CD4-positive, alpha-beta T cell treated with Interleukin-10 for 1 hour (primary cell): ENCODE results near the gene FAM181A.

Experiments
- DNase-seq: peaks from one replicate; pipeline ENCODE4 v3.0.0-alpha.2; 2020

FAM181A gene

GRCh38 chr14:93952829-93953228 lies 25.7 kb downstream of the FAM181A start:
- no peak for DNase-seq

GRCh38 chr14:93953263-93953662 lies 26.1 kb downstream of the FAM181A start:
- no peak for DNase-seq

- no peak for DNase-seq
Observed at GRCh38 chr14:93953739-93954515, 26.8 kb downstream of the FAM181A start.

DNA sequence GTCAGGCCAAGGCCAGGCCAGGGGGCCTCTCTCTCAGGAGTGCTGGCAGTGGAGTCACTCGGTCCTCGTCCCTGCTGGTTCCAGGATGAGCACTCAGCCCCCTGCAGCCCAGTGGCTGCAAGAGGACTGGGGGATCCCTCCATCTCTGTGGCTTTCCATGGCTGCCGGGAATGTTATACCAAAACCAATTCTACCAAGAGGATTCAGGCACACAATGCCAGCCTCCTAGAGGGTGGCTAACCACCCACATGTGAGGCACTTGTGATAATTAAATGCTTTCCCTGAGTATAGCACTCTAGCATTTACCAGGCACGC lies 27.3 kb downstream of the FAM181A start:
- DNase-seq, result no peak

DNA sequence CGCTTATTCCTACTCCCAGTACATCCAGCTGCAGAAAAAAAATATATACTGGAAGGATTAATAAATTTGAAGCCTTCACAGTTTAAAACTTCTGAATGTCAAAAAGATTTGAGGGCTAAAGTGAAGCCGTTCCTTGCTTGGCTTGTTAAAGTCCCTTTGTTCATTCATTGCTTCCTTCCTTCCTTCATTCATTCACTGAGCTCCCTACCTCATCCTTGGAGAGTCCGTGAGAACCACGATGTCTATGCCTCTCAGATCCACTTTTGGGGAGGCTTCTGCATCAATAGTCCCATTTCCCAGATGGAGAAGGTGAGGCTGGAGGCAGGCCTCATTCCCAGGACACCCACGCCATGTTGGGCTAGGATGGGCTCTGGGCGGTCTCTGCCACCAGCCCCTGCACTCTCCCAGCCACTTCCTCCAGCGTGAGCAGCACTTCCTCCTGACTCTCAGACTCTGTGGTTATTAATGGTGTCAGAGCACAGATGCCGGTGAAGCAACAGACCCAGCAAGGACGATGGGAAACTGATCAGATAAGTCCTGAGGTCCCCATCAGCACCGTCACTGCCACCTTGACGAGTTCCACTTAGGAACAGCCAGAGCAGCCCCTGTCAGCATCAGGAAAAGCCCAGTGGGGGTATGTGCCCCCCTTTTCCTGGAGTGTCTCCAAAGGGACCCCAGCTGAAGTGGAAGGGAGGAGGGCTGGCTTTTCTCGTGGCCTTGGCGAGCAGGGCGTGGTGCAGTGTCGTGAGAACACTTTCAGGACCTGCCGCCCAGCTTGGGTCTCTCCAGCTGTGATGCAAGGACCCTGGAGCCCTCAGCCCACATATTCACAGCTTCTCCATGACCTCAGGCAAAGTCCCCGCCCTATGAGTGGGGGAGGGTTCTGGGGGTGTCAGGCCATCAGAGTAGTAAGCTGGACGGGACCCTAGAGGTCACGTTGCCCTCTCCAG lies 28.0 kb downstream of the FAM181A start:
- peak; percentile 72 for DNase-seq

DNA sequence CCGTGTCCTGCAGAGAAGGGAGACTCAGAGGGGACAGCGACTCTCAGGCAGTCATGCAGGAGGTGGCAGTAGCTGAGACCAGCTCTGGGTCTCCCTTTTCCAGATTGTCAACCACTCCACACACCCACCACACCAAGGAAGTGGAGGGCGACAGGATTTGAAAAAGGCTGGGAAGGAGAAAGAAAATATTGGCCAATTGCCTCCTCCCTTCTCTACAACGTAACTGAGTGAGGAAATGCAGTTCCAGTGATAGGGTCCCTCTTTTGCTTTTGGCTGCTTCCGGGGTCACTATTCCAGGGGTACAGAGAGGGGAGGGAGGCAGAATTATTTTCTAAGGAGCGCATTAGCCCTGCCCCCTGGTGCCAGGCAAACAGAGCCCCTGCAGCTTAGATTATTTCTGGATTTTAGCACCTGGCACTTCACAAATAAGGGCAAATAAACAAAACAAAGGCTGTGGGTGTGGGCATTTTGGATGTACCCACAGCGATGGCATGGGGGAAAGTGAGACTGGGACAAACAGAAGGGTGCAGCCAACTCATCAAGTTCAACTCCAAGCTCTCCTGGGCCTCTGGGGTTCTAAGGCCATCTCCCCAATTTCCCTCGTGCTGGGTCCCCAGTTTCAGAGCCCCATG lies 28.8 kb downstream of the FAM181A start:
- DNase-seq, result no peak

DNA sequence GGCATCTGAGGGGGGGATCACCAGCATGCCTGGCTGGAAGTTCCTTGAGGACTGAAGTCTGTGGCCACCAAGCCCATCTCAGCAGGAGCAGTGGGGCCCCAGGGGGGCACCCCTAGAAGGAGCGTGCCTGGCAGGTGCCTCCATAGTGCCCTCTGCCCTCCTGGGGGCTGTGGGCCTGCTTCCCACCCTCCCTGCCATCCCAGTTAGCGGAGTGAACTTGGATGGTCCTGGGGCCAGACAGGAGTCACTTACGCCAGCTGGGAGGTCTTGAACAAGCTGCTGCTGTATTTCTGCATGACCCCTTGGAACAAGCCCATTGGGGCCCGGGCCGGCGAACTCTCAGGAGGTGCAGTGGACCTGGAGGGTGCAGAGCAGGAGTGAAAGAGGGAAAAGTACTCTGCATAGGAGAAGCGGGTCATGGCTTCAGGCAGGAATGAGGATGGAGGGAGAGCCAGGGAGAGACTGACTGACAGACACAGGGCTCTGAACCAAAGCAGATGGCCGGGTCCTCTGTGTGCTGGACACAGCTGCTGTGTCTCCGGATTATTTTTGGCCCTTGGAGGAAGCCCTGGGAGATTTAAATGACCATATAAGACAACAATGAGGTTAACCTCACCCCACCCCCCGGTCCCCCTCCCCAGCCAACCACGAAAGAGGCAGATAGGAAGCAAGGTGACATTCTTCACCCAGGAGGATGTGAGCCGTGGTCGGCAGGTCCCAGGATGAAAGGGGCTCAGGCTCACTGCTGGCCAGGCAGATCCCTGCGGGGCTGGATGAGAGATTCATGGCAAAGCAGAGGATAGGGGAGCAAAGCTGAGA lies 29.6 kb downstream of the FAM181A start:
- no peak for DNase-seq

GRCh38 chr14:93957333-93957710 lies 30.2 kb downstream of the FAM181A start:
- DNase-seq, result no peak

DNA sequence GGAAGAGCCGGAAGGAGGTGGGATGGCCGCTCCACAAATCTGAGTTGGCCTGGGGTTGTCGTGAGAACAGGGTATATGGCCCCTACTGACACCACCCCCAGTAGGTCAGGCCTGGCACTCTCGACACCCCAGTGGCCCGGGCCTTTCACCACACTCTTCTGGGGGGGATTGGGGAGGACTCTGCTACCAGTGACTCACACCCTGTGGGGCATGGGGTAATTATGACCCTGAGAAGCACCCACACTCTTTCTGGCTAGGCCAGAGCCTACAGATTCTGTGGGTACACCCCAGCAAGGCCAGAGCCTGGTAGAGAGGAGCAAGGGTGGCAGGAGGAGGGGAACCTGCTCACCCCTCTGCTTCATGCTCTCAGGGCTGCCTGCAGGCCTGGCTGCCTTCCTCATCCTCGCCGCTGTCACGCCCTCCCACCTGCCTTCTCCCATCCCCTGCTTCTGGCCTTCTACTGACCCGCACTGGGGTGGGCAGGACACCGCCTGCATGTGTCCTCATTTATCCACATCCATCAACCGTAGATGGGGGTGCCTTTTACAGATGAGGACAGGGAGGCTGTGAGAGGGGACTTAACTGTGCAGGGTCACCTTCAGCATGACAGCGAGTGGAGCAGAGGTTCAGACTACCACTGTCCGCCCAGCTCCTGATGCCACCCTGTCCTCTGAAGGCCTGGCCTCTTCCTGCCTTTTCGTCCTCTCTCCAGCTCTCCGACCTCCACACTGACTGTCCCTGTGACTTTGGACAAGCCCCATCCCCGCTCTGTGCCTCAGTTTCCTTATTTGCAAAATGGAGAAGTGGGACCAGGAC lies 30.8 kb downstream of the FAM181A start:
- no peak for DNase-seq

GRCh38 chr14:93958567-93959238 lies 31.6 kb downstream of the FAM181A start:
- DNase-seq, result no peak

DNA sequence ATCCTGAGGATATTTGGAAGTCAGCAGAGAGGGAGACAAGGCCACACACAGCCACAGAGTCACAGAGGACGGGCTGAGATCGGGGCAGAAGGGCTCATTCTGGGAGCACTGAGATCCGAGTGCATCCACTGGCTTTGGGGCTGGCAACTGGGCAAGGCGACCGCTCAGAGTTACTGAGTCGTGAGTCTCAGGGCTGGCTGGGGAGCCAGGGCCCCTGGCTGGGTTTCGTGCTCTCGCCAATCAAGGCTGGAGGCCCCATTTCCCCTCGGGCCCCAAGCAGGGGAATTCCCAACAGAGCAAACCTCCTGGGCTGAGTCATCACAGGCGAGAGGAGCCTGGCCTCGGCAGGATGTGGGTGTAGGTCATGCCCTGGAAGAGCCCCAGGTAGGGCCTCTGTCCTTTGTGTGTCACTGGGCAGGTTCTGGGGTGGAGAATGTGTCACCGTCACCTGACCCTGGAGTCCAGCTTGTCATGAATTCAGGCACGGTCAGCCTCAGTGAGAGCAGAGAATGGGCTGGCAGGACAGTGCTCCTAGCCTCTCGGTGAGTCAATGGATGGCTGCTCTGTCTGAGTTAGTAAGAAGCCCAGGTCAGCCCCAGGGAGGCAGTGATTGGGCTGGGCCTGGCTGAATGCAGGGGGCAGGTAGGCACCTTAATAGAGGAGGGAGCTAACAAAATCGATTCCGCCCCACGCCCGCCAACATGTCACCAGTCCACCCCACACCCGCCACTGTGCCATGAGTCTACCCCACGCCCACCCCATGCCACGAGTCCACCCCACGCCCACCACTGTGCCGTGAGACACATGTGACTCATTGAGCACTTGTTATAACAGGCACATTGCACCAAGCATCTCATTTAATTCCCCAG lies 32.3 kb downstream of the FAM181A start:
- DNase-seq, result peak; percentile 94

GRCh38 chr14:93960108-93960475 lies 32.9 kb downstream of the FAM181A start:
- DNase-seq, result no peak

DNA sequence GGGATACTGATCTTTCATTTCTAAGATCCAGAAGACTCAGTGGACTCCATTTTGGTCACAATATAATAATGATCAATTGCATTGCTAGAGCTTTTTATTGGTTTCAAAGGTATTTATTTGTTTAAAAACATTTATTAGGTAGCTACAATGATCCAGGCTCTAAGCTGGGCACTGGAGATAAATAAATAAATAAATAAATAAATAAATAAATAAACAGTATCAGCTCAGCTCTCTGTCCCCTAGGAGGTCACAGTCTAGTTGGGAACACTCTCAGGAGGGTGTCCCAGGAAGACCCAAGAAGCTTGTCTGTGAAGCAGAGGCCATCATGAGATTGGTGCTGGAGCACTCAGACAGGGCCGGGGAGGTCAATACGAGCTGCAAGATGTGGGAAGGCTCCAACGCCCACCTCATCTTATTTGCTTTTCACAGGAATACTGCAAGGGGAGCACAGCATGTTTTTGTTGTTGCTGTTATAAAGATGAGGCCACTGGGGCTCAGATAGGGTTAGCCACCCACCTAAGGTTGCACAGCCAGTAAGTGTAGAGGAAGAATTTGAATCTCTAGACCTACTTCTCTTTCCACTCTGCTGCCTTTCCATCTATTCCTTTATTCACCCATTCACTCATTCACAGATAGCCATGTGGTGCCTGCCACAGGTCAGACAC lies 33.8 kb downstream of the FAM181A start:
- DNase-seq, result no peak

DNA sequence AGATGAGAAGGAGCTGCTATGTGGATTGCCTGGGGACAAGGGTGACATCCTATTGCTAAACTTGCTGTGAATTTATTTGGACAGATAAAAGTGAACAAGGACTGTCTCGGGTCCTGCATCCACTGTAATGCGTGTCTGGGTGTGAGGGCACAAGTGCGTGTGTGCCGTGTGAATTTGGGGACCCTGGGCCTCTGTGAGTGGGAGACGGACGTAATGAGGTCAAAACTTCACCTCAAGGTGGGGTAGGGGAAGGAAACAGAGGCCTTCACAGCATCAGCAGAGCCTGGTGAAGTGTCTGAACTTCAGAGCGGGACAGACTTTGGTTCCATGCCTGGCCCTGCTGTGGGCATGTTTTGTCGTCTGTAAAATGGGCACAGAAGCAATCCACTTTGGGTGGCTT lies 34.5 kb downstream of the FAM181A start:
- DNase-seq, result no peak

GRCh38 chr14:93962701-93963601 lies 35.8 kb downstream of the FAM181A start:
- DNase-seq, result peak; percentile 67

GRCh38 chr14:93963692-93964091 lies 36.5 kb downstream of the FAM181A start:
- no peak for DNase-seq

GRCh38 chr14:93964281-93964680 lies 37.1 kb downstream of the FAM181A start:
- no peak for DNase-seq

DNA sequence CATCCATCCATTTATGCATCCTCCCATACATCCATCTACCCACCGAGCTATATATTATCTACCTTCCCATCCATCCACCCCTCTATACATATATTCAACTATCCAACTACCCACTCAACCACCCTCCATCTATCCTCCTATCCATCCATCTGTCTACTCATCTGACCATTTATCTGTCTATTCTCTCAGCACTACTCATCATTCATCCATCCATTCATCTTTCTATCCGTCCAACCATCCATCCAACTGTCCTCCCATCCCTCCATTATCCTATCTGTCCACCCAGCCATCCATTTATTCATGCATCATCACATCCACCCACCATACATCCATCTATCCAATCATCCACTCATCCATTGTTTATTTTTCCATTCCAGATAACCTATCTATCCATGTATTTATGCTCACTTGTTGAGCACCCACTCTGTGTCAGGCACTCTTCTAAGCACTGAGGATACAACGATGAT lies 37.7 kb downstream of the FAM181A start:
- DNase-seq, result no peak
